Measurements from ENCODE around the gene HIPK2.

Gene HIPK2

DNA sequence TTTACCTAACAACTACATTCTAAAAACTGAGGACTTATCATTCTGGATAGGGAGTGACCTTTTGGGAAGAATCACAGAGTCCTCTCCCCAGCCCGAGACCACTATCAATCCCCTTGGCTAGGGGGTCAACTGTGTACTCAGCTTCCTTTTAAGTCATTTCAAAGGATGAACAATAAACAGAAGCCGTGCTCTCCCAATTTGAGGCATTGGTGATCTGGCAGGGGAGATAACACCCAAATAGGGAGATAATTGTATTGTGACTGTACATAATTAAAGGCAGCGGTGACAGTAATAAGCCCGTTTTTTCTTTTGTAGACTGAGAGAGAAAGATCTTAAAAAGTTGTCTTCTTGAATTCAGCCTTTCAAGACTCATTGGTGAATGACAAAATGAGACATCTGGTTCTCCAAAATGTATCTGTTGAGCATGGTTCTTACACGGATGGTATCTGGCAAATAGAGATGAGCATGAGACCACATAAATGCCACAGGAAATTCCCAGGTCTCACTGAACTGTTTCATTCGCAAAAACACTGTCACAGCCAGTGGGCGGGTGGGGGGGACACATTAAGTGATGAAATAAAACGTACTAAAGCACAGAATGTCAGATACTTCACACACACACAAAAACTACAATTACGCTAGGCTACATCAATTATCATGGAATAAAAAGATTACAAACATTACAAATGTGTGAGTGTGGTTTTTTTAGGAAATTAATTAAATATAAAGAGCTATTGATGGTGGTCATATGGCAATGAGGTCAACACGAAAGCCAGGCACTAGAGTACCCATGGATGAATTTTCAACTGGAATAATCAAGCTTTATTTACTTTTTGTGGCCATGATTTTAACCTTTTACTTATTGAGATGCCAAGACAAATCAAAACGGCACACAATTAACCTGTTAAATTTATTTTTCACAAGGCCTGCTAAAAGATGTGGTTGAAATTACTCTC, 108.4 kb downstream of the HIPK2 start:
- DNase-seq: no peak

DNA sequence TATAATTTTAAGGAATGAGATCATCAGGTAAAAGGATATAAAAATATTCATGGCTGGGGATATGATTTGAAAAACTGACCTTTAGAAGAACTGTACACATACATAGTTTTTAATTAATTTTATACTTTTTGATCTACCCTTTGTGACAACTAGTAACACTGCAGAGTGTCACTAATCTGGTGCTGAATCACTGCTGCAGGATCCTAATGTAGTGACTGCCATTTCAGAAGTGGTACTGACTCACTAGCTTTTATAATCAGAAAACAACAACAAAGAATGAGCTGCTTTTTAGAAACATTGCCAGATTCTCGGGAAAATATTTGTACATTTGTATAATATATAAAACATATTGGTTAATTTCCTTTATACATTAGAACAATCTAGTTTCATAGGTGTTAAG, 110.4 kb downstream of the HIPK2 start:
- DNase-seq: no peak

DNA sequence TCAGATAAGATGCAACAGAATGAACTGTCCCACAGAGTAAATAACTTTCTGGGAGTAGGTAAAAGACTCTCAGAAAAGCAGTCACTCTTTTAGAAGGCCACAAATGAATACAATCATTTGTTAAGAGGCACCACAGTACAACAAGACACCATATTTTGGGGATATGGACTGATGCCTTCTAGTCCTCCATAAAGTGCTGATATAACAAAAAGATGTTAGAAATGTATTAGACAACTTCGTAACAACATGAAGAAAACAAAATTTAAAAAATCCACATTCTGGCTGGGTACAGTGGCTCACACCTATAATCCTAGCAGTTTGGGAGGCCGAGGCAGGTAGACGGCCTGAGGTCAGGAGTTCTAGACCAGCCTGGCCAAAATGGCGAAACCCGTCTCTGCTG, 111.3 kb downstream of the HIPK2 start:
- DNase-seq: no peak

DNA sequence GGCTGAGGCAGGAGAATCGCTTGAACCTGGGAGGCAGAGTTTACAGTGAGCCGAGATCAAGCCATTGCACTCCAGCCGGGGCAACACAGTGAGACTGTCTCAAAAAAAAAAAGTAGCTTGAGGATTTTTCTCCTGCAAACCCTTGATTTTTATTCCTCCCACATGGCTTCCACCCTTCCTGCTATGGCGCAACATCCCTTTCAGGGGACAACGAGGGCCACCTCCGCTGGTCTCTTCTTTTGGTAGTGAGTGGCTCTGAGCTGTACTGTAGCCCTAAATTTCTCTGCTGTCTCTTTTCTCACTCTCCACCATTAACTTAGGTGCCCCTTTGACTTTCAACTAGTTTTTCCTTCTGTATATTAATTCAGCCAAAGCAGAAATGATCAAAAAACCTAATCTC, 113.4 kb downstream of the HIPK2 start:
- DNase-seq: no peak

DNA sequence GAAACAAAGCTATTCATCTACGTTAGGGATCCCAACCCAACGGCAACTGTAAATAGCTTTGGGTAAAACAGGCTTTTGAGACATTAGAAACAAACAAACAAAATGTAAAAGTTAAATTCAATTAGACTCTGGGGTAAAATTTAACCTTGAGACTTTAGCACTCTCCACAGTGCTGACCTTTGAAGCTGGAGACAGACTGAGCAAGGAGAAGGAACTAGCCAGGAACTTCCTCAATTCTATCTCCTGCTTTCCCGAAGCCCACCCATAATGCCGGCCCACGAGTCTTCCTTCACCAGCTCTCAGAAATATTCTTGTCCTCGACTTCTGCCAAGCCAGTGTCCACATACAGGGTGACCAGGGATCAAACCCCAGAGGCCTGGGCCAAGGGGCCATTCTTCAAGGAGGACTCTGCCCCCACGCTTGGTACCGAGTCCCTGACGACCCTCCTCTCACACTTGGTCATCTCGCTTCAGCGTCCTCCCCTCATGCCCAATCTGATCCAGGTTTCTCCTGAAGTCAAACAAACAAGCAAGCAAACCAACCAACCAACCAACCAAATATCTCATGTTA, 114.1 kb downstream of the HIPK2 start:
- DNase-seq: no peak

DNA sequence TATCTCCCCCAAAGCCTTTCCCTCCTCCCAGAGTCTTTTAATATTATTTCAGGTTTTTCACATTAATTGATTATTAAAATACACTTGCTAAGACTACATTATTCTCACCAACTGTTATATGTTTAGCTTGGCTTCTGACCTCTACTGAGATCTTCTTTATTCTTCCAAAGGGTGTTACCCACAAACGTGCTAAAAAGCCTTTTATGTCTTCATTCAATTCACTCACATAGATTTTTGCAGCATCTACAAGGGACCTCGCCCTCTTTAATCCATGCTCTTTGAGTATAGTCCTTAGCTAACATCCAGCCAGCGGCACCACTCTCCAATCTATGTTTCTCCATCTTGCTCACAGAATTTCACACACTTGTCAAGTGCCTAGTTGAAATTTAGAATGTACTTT, 115.9 kb downstream of the HIPK2 start:
- DNase-seq: no peak

DNA sequence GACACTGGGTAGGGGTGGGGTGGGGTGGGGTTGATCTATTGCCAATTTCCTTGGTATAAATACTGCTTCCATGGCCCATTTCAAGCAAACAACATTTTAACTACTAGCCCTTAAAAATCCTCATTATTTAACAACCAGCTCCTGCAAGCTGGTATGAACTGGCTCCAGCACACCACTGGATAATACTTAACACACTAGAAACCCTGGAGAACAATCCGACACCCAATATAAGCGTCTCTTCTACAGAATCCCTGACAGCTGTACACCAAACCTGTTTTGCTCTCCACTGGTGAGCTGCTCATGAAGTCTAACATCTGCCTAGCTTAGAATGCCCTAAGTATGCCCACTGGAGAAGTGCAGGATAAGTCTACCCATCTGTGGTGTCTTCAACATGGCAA, 116.8 kb downstream of the HIPK2 start:
- no peak for DNase-seq

DNA sequence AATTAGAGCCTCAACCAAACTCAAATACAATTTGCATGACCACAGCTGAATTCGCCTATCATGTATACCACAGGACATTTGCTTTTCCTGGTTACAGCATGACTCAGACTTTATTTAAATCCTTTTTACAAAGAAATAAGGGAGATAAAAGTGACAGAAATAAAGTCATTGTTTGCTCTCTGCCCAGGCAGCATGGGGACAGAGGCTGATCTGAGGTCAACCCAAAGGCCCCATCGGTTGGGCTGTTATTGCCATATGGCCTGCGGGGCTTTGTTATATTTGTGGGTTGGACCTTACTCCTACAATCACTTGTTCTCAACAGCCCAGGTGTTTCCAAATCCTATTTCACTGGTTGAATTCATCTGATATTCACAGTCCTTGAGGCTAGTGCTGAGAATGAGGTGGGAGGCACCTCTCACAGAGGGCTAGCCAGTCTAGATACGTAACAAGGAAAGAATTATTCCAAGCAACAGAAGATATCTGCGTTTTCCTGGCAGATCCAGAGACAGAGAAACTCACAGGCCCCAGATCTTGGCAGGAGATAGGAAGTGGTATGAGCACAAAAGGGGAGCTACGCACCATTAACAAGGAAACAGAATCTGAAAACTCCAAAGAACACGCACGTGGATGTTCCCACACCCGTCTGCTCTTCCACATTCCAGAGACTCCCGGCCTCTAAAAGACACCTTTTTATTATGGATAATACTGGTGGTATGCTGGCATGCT, 117.3 kb downstream of the HIPK2 start:
- no peak for DNase-seq

DNA sequence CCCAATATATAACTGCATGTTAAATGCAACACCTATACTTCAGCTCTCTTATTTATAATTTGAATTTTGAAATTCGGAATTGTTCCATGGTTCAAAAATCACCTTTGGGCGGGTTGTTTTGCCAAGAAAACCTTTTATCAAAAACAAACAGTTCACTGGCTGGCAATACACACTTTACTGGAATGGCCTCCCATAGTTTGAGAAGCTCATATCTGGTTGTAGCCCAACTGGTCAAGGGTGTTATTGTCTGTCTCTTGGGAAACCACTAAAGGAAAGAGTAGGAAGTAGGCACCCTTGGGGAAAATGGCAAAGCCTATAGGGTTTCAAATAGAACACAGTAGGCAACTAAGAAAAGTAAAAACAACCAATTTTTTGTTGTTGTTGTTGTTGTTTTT, 117.9 kb downstream of the HIPK2 start:
- DNase-seq: no peak

DNA sequence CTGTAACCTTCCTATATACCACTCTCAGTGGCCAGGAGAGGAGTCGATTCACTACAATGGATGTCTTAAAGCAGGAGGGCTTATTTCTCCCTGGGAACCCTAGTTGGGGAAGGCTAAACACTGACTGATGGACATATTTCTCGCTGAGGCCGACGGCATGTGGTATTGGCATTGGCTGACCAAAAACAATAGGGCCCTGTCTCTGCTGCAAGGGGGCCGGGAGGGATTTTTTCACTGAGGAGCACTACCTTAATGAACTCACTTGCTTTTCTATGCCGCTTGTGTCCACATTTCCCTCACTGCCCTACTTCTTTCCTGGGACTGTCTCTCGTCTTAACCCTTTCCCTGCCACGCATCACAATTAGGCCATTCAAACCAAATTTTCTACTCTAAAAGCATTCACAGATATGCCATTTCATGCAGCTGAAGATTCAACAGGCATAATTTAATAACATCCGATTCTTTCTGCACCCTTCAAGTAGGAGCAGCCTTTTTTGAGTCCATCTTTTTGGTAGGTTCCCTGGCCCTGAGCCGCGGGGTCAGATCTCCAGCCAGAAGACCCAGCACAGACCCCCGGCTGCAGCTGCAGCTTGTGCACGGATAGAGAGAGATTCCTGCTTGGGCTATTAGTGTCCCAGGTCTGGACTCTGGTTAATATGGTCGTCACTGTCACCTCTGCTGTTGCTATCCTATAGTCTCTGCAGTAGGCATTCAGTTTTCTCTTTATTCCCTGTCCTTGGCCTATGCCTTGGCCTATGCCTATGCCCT, 118.7 kb downstream of the HIPK2 start:
- no peak for DNase-seq

DNA sequence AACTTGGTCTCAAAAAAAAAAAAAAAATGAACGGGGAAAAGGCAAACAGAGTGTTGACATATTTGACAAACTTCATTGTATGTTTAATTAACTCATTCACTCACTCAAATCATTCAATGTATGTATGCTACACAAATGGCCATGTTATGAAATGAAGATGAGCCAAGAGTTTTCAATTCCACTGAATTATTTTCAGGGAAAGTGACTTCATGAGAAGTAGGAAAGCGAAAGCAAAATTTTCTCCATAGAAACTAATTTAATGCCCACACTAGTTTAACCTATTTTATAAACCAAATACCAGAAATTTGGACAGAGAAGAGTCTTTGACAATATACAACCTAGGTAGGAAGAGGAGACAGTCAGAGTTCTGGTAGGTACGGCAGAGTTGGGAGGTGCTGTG, 119.5 kb downstream of the HIPK2 start:
- DNase-seq: no peak

DNA sequence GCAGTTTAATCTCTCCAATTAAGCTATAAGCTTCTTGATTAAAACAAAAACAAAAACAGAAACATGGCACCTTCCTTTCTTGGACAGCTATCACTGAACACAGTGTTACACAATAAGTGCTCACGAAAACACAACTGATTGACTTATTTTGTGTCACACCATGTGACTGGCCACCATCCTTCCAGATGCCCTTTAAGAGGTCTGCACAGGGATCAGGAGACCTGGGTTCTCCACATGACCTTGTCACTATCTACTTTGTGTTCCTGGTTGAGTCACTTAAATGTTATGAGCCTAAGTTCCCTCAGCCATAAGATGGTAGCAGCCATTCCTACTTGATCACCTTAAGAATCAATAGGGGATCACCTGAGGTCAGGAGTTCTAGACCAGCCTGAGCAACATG, 120.1 kb downstream of the HIPK2 start:
- DNase-seq: no peak

DNA sequence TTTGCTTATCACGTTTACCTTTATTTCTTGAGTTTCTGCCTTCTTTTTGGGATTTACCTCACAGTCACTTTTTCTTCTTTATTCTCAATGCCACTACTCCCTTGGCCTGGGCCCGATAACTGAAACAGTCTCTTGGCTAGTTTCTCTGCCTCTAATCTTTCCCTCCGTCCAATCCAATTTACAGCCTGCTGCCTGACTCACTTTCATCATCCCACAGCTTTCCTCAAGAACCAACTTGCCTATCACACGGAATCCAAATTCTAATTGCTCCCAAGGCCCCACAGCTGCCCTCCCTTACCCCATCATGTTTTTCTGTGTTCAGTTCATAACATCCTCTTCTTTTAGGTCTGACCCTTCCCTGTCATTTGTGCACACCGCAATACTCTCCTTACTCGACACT, 121.4 kb downstream of the HIPK2 start:
- no peak for DNase-seq

DNA sequence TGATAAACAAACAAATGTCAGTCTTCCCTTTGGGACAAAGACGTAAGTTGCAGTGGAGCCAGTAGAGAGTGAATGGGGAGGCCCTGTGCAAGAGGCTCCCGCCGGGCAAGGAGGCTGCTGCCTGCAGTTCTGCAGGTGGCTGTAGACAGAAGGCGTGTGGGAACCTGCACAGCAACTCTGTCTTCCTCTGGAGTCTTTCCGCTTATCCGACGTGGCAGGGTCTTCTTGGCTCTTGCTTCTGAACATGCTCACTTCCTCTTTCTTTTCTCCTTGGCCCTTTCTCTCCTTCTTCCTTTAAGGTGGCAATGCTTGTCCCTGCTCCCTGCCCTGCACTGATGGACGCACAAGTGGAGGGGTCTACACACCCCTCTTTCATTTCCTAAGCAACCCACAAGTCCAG, 122.5 kb downstream of the HIPK2 start:
- DNase-seq: no peak

DNA sequence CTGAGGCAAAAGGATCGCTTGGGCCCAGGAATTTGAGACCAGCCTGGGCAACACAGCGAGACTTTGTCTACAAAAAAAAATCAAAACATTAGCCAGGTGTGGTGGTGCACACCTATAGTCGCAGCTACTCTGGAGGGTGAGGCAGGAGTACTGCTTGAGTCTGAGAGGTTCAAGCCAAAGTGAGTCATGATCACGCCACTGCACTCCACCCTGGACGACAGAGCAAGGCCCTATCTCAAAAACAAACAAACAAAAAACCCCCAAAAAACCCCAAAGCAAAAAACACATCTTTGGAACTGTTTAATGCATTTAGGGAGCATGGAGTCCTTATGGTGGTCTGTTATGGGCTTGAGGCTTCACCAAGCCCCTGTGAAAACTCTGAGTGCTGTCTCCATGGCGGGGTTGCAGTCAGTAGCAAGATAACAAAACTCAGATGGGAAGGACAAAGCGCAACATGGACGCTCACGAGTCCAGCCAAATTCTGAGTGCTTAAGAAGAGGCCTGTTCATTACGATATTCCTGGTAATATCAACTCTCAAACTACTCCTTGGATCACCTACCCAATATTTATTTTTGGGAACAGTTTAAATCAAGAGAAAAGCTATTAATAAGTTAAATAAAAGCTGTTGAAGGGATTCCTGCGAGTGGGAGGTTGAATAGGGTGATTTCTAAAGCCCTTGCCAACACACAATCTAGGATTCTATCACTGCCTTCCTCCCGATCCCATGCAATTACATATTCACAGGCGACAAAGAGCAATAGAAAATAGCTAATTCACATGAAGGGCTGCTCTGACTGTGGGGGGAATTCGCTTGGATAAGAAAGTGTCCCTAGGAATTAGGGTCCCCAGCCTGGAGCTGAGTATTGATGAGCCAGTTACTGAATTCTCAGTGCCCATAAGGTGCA, 123.3 kb downstream of the HIPK2 start:
- DNase-seq: no peak

DNA sequence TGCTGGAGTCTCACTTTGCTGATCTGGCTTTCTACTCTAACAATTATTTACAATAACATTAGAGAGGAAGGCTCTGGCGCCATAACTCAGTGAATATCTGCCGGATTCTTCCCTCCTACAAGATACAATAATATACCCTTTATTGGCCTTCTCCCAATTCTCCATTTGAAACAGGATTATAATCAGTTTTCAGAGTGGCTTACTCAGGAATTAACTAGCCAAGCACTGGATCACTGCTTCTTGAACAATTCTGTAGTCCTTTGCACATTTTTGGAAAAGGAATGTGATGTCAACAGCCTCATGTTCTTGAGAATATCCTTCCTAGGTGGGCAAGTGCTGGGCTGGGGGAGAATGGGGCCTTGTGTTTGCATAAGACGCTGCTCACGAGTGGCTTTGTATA, 125.9 kb downstream of the HIPK2 start:
- no peak for DNase-seq

DNA sequence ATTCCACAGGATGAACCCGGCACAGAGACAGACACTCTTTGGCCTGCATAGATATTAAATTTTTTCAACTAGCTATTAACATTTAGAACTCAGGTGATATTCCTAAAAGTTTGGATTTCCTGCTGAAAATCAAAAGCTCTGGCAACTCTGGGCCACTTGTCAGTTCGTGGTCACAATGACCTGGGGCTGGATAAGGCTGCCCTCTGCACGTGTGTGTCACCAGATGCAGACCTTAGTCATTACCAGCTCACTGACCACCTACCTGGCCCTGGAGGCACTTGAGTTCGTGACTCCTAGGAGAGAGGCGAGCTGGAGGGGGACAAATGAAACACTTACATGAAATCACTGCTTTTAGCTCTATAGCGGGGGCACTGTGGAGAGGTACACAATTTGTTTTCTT, 126.5 kb downstream of the HIPK2 start:
- no peak for DNase-seq

DNA sequence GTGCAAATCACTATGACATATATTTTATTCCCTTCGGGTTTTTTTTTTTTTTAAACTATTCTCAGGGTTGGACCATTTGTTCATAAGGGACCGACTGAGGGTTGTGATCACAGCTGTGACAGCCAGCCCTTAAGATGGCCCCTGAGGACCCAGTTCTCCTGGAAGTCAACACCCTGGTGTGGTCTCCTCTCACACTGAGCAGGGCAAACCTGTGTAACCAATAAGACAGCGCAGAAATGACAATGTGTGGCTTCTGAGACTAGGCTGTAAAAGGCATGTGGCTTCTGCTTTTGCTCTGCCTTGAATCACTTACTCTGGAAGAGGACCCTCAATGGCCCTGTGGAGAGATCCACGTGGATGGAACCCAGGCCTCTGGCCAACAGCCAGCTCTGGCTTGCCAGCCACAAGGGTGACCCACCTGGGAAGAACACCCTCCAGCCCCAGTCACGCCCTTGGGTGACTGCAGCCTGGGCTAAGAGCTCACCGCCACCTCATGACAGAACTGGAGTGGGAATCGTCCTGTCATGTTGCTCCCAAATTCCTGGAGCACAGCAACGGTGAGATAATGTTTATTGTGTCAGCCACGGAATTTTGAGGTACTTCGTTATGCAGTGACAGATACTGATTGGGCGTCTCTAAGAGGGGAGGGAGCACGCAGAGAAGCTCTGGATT, 127.2 kb downstream of the HIPK2 start:
- no peak for DNase-seq

DNA sequence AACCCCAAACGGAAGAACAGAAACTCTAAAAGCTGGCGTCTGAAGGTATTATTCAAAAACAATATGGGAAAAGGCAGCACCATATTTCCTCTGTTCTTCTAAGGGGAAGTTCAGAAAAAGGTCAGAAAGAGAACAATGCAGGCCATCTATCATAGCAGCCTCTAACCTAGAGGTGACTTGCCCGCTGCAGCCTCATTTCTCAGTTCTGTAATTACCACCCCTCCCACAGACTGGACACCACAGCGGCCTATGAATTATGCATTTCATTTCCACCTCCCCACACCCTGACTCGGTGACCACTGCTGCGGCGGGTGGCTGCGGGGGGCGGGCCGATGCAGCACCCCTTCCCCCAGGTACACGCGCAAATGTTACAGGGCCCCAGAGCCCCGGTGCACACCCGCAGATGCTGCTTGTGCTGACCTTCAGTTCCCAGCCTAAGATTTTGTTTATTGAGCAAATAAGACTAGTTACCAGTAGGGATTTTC, 128.8 kb downstream of the HIPK2 start:
- DNase-seq: no peak

DNA sequence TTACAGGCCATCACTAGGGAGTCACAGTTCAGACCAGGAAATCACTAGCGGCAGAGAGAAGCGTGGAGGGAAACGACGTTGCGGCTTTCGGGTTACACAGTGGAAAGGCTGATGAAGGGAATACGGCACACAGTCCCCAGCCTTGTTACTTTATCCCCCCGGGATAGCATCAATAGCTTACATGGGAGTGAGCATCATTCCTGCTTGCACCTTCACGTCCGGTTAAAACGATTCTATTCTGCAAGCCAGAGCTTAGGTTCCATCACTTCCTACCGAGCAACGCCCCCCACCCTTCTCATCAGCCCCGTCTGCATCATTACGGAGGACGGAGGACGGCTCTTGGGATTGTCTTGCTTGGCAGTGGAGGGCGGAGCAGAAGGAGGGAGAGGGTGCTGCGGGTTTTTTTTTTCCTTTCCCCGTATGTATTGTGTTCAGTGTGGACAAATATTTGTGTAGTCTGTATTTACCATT, 129.4 kb downstream of the HIPK2 start:
- no peak for DNase-seq

DNA sequence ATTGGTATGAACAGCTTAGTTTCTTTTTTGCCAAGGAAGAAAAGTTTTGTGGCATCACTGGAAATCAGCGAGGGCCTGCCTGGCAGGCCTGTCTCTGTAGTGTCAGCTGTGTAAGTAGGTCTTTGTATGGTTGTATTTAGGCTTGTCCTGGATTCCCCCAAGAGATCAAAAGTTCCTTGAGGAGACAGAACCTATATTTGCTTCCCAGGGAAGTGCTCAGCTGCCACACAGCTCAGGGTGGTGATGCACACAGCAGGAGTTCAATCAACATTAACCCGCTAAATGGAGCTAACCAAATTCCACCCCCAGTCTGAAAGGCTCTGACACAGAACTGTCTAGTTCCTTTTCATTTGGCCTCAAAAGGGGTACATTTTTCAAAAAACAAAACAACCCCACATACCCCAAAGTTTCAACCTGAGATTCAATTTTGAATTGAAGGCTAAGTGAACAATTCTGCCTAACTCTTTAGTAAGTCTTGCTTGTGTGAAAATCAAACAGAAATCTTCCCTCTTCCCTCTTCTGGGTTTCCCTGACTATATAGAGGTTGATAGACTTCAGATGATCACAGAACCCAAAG, 129.9 kb downstream of the HIPK2 start:
- no peak for DNase-seq
